HepG2 (cell line): ENCODE data around the gene SMIM41. TPM values are rescaled to one million over a fixed set of nuclear protein-coding genes. Genes with fewer than 3 reads are reported as not detected.

ENCODE experiments used
- DPF2 ChIP-seq: sonication (generic); formaldehyde crosslinking; IDR thresholded peaks from 2 replicates; pipeline ENCODE4 v1.4.0; 2020; ENCODE audit warnings: mild to moderate bottlenecking, low read depth, missing genetic modification reagents, borderline replicate concordance
- ETV5 ChIP-seq: IDR thresholded peaks from 2 replicates; pipeline ENCODE4 v1.6.1; 2018; ENCODE audit warnings: missing biosample characterization, missing genetic modification reagents, inconsistent platforms, borderline replicate concordance
- FLYWCH1 ChIP-seq: sonication (generic); formaldehyde crosslinking; IDR thresholded peaks from 2 replicates; pipeline ENCODE4 v1.8.1; 2023; ENCODE audit warnings: mild to moderate bottlenecking, missing genetic modification reagents
- HCFC1 ChIP-seq: fragments of 150-350 bp; IDR thresholded peaks from 2 replicates; pipeline ENCODE4 v1.6.1; 2014; ENCODE audit warnings: low read depth, low read length
- HNRNPH1 ChIP-seq: fragments of 200-400 bp; formaldehyde crosslinking; optimal IDR thresholded peaks from 2 replicates; pipeline ENCODE3; 2017; ENCODE audit warnings: mild to moderate bottlenecking, low read depth, low read length
- MLX ChIP-seq: IDR thresholded peaks from 2 replicates; pipeline ENCODE4 v1.6.1; 2016
- MXD4 ChIP-seq: IDR thresholded peaks from 2 replicates; pipeline ENCODE4 v1.6.1; 2016; ENCODE audit warnings: mild to moderate bottlenecking, missing biosample characterization, missing genetic modification reagents
- SOX13 ChIP-seq, 3 experiments: fragments of 450-650 bp in 1 of 3; sonication (generic) in 1 of 3; formaldehyde crosslinking in 1 of 3; IDR thresholded peaks in 2 of 3; conservative IDR thresholded peaks in 1 of 3; 2 replicates each; pipeline versions ENCODE4 v1.5.0 to v1.6.1; 2016 to 2020; ENCODE audit warnings: antibody characterized with exemption in 1 of 3, mild to moderate bottlenecking in 1 of 3, missing compliant biosample characterization in 1 of 3, missing genetic modification reagents in 1 of 3, moderate library complexity in 1 of 3
- U2AF2 ChIP-seq: fragments of 200-400 bp; formaldehyde crosslinking; IDR thresholded peaks from 2 replicates; pipeline ENCODE4 v1.6.1; 2017; ENCODE audit warnings: low read depth, mild to moderate bottlenecking, low read length
- ZNF256 ChIP-seq: sonication (generic); formaldehyde crosslinking; conservative IDR thresholded peaks from 2 replicates; pipeline ENCODE4 v1.4.0; 2020; ENCODE audit warnings: missing genetic modification reagents
- ZNF484 ChIP-seq: sonication (generic); formaldehyde crosslinking; IDR thresholded peaks from 2 replicates; pipeline ENCODE4 v1.5.1; 2020; ENCODE audit warnings: mild to moderate bottlenecking, low read depth, missing genetic modification reagents, borderline replicate concordance
- ZNF546 ChIP-seq: sonication (generic); formaldehyde crosslinking; conservative IDR thresholded peaks from 2 replicates; pipeline ENCODE4 v1.8.1; 2023; ENCODE audit warnings: mild to moderate bottlenecking, missing genetic modification reagents
- ZNF710 ChIP-seq: sonication (generic); formaldehyde crosslinking; IDR thresholded peaks from 2 replicates; pipeline ENCODE4 v1.5.0; 2020; ENCODE audit warnings: mild to moderate bottlenecking, missing genetic modification reagents, borderline replicate concordance
- ZNF839 ChIP-seq: sonication (generic); formaldehyde crosslinking; IDR thresholded peaks from 2 replicates; pipeline ENCODE4 v1.4.0; 2020; ENCODE audit warnings: missing genetic modification reagents, mild to moderate bottlenecking, borderline replicate concordance
- ZNF883 ChIP-seq: sonication (generic); formaldehyde crosslinking; IDR thresholded peaks from 2 replicates; pipeline ENCODE4 v1.5.1; 2020; ENCODE audit warnings: mild to moderate bottlenecking, missing genetic modification reagents; ENCODE audit errors: not compliant biosample characterization
- polyA plus RNA-seq, 8 experiments: library from polyadenylated mRNA; depleted of rRNA in 3 of 8; stranded (reverse) in 7 of 8; unstranded in 1 of 8; fragments of >200 nt; fragmentation: Illumina TruSeq in 4 of 8; extraction: Trizol in 4 of 8; gene quantifications; 2 replicates each; pipeline versions ENCODE4 v1.2.1 to v1.2.3, GENCODE V29; 2011 to 2016; ENCODE audit warnings: low read depth in 4 of 8, missing spikeins in 1 of 8, mixed read lengths in 1 of 8; ENCODE audit not compliant: insufficient read depth in 1 of 8
- total RNA-seq, 5 experiments: library from RNA; depleted of rRNA; stranded (reverse); fragments of >200 nt; fragmentation: Illumina TruSeq; extraction: Trizol; gene quantifications; 2 replicates each; pipeline ENCODE4 v1.2.3, GENCODE V29; 2016; ENCODE audit warnings: low read depth in 1 of 5
- TF ChIP-seq, protein P1 (sequence below): sonication (generic); formaldehyde crosslinking; IDR thresholded peaks from 2 replicates; pipeline ENCODE4 v1.8.0; 2023; ENCODE audit warnings: mild to moderate bottlenecking, missing genetic modification reagents

SMIM41 gene
- total and polyA plus RNA-seq, 2 of the 13 experiments (the other 11 are each of a cell fraction or from before 2014, with no cell fraction given), result not detected

GRCh38 chr12:52069327-52070184 is 9.9 kb upstream of the SMIM41 start, which contains the start of gene ATG101 (continued):
- TF ChIP-seq DPF2 (CRISPR knock-in tag) (no peak), FLYWCH1 (CRISPR knock-in tag) (no peak), ZNF256 (CRISPR knock-in tag) (no peak), ZNF546 (CRISPR knock-in tag) (no peak; the same call in 1 of the 2 replicates), ZNF710 (CRISPR knock-in tag) (peak; percentile 82), ZNF839 (no peak), HNRNPH1 (no peak), ETV5 (peak; percentile 64), ZNF484 (no peak), MLX (CRISPR knock-in tag) (0 out of 2 replicates have a peak, but pooled peaks have one; percentile 36), U2AF2 (no peak), MXD4 (CRISPR knock-in tag) (peak; percentile 84), HCFC1 (peak; percentile 62; the same call in 1 of the 2 replicates), ZNF883 (no peak), SOX13 (IDR thresholded peaks at IDR 0.05) (no peak), SOX13 (CRISPR knock-in tag; conservative IDR thresholded peaks at IDR 0.05 in 1 of 2, IDR thresholded peaks at IDR 0.05 in 1 of 2) (peak in 1 of 2 experiments; percentile 18; a peak in 1 of 4 replicates)
- TF ChIP-seq, protein P1, sequence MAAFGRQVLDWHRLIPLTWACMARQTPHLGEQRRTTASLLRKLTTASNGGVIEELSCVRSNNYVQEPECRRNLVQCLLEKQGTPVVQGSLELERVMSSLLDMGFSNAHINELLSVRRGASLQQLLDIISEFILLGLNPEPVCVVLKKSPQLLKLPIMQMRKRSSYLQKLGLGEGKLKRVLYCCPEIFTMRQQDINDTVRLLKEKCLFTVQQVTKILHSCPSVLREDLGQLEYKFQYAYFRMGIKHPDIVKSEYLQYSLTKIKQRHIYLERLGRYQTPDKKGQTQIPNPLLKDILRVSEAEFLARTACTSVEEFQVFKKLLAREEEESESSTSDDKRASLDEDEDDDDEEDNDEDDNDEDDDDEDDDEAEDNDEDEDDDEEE (CRISPR knock-in tag), result no peak
